GM06990 (cell line): ENCODE measurements around the gene DUSP16.

Experiments
- DNase-seq: peaks from one replicate; pipeline ENCODE4 v3.0.0-alpha.2; 2011; ENCODE audit not compliant: insufficient read length; ENCODE audit errors: extremely low read depth
- H3K27me3 ChIP-seq: replicated peaks from 2 replicates; pipeline ENCODE4 v1.6.0; 2011; ENCODE audit warnings: low read length; ENCODE audit not compliant: control insufficient read depth, insufficient read depth
- H3K36me3 ChIP-seq: 2 replicates; pipeline ENCODE4 v1.5.1; 2011; ENCODE audit warnings: low read length; ENCODE audit not compliant: control insufficient read depth, insufficient read depth
- H3K4me3 ChIP-seq: replicated peaks from 2 replicates; pipeline ENCODE4 v1.5.1; 2011; ENCODE audit warnings: low read depth, mild to moderate bottlenecking, control low read depth, low read length
- CTCF ChIP-seq: IDR thresholded peaks from 2 replicates; pipeline ENCODE4 v1.5.1; 2011; ENCODE audit warnings: low read length, control low read depth, mild to moderate bottlenecking, inconsistent platforms; ENCODE audit not compliant: insufficient read depth, poor library complexity, severe bottlenecking

DUSP16 gene

DNA sequence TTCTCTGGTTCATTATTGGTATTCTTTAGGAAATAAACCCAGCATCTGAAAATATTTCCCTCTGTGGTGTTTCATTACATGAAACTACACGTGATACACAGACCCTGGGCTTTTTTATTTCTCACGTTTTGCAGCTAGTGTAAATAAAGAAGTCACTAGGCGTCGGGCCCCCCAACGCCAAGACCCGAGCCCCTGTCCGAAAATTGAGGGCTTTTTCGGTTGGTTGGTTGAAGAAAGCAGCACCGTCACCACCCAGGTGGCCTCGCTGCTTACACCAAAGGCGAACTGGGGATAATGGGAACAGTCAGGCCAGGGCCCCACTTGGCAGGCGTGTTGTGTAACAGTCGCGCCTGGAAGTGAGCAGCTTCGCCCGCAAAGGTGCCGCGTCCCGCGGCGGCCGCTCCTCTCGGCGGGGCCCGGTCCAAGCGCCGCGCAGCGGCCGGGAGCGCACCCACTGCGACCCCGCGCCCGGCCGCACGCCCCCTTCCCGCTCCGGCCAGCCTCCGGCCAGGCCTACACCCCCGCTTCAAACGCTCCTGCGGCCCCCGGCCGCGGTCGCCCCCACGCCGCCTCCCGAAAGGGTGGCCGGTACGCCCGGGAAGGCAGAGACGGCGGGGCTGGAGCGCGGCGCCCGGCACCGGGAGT lies 1.2 kb downstream of the DUSP16 start:
- Histone ChIP-seq H3K4me3 (peak overlapping the region; percentile 87), H3K27me3 (no peaks in the 10 kb centered on the region), H3K36me3 (no peaks in the 10 kb centered on the region)
- peak; percentile 64 for DNase-seq
- no peak for TF ChIP-seq CTCF

DNA sequence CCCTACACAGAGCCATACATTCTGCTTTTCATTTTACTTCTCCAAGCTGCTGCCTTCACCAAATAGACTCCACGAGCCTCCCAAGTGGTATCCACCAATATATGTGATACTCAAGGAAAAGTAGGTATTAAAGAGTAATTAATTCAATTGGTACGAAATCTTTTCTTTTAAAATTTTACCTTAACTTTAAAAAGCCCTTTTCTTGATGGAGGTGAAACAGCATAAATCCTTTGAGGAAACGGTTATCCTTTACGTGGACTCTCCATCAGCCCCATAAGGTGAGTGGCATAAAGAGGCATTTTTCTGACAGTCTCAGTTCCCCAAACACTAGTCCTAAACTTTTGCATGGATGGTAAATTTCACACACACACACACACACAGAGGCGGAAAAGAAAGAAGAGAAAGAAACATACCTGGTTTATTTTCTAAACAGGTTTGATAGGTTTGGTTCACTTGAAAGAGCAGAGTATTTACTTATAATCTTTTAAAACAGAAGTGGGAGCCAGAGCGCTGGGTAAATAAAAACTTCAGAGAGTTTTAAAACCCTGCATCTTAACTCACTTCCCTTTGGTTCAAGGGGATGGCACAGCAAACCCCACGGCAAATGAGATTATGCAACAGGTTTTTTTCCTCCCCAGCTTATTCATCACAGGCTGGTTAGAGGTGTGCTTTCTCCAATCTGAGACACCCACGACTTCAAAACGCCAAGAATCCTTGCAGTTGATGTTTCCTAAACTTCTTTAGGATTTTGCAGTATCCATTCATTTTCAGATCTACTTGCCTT lies 1.9 kb downstream of the DUSP16 start:
- no peak for TF ChIP-seq CTCF
- Histone ChIP-seq H3K27me3 (no peaks in the 10 kb centered on the region), H3K36me3 (no peaks in the 10 kb centered on the region), H3K4me3 (peak overlapping the region; percentile 87)
- DNase-seq: peak; percentile 65

DNA sequence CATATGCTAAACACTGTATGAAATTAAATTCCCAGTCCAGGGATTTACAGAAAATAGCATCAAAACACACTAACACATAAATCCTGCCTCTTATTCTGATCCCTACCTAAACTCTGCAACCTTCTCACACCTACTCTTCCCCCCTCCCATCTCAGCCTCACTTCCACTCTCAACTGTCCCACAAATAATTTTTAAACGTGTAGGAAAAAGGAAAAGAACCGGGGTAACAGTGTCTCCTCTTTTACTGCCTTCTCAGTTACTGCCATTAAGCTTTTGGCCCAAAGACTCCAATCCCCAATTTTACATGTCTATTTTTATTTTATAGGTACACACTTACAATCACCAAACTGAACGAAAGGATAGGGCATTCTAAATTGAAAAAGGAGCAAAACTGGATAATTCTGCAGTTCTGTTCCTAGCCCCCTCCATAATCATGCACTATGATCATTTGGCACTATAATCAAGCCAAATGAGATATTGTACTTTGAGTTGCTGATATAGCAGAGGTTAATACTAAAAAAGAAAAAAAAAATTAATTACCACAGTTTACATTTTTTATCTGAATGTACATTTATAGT lies 2.9 kb downstream of the DUSP16 start:
- H3K27me3 ChIP-seq: no peaks in the 10 kb centered on the region
- no peak for DNase-seq
- no peaks in the 10 kb centered on the region for H3K36me3 ChIP-seq
- peak overlapping the region; percentile 87 for H3K4me3 ChIP-seq
- no peak for TF ChIP-seq CTCF

DNA sequence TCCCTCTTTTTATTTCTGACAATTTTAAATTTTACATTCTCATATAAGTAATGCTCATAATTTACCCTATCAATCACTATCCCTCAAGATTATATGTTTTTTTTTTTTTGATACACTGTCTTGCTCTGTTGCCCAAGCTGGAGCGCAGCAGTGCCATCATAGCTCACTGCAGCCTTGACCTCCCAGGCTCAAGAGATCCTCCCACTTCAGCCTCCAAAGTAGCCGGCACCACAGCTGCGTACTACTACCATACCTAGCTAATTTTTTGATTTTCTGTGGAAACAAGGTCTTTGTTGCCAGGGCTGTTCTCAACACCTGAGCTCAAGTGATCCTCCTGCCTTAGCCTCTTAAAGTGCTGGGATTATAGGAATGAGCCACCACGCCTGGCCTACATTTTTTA lies 4.4 kb downstream of the DUSP16 start:
- no peak for DNase-seq
- no peaks in the 10 kb centered on the region for H3K27me3 ChIP-seq
- TF ChIP-seq CTCF: no peak
- no peak overlapping the region for H3K4me3 ChIP-seq
- no peaks in the 10 kb centered on the region for H3K36me3 ChIP-seq

GRCh38 chr12:12557733-12558132 lies 4.9 kb downstream of the DUSP16 start:
- no peak overlapping the region for H3K4me3 ChIP-seq
- no peak for DNase-seq
- no peak for TF ChIP-seq CTCF
- H3K27me3 ChIP-seq: no peaks in the 10 kb centered on the region
- H3K36me3 ChIP-seq: no peaks in the 10 kb centered on the region
